Caco-2 (cell line): Measurements from ENCODE around the gene CD276. TPM values are rescaled to one million over a fixed set of nuclear protein-coding genes. Genes with fewer than 3 reads are reported as not detected.

Experiments used
- BruUV-seq: library from RNA; stranded (reverse); fragments of 400-500 nt; replicated peaks from 2 replicates; lab custom pipeline; 2021; lab: Mats Ljungman, UMichigan
- CTCF ChIA-PET: fragments of 300-600 bp; sonication (Branson Sonifier 250); formaldehyde crosslinking; loops from one replicate; lab custom pipeline; 2022; ENCODE audit warnings: antibody characterized with exemption; lab: Charles Lee
- POLR2A ChIA-PET: fragments of 300-600 bp; sonication (Branson Sonifier 250); formaldehyde crosslinking; loops from one replicate; lab custom pipeline; 2022; ENCODE audit warnings: antibody characterized with exemption; lab: Charles Lee
- DNase-seq, 2 experiments: peaks; one replicate each; pipeline versions ENCODE4 v3.0.0 to v3.0.0-alpha.2; 2020 to 2022
- H3K27me3 ChIP-seq: replicated peaks from 2 replicates; pipeline ENCODE4 v1.6.0; 2011; ENCODE audit warnings: low read length; ENCODE audit not compliant: control insufficient read depth, insufficient read depth
- H3K36me3 ChIP-seq: 2 replicates; pipeline ENCODE4 v1.5.1; 2011; ENCODE audit warnings: low read length; ENCODE audit not compliant: control insufficient read depth, insufficient read depth
- H3K4me1 ChIP-seq: fragments of 250-450 bp; sonication (Bioruptor Pico); 2 replicates; pipeline ENCODE4 v1.5.1; 2020; ENCODE audit warnings: mild to moderate bottlenecking
- H3K4me3 ChIP-seq: 2 replicates; pipeline ENCODE4 v1.5.1; 2011; ENCODE audit warnings: low read depth, mild to moderate bottlenecking, control low read depth, low read length
- H3K9me3 ChIP-seq: fragments of 250-450 bp; sonication (Bioruptor Pico); 2 replicates; pipeline ENCODE4 v1.5.1; 2020; ENCODE audit warnings: mild to moderate bottlenecking, moderate library complexity
- H3K27ac Mint-ChIP-seq: one replicate; pipeline ENCODE4 v1.8.0; 2022; ENCODE audit warnings: mixed read lengths; ENCODE audit not compliant: unreplicated experiment
- H3K27me3 Mint-ChIP-seq: one replicate; pipeline ENCODE4 v1.8.0; 2022; ENCODE audit warnings: mixed read lengths; ENCODE audit not compliant: insufficient read depth, unreplicated experiment
- H3K36me3 Mint-ChIP-seq: one replicate; pipeline ENCODE4 v1.8.0; 2022; ENCODE audit warnings: mild to moderate bottlenecking, mixed read lengths; ENCODE audit not compliant: insufficient read depth, unreplicated experiment
- H3K4me1 Mint-ChIP-seq: one replicate; pipeline ENCODE4 v1.8.0; 2022; ENCODE audit warnings: low read depth, mixed read lengths; ENCODE audit not compliant: unreplicated experiment
- H3K4me3 Mint-ChIP-seq: one replicate; pipeline ENCODE4 v1.8.0; 2022; ENCODE audit warnings: mild to moderate bottlenecking, moderate library complexity, mixed read lengths; ENCODE audit not compliant: unreplicated experiment
- H3K9me3 Mint-ChIP-seq: one replicate; pipeline ENCODE4 v1.8.0; 2022; ENCODE audit warnings: mixed read lengths; ENCODE audit not compliant: unreplicated experiment
- intact Hi-C: fragments of 100-400 bp; cut with micrococcal nuclease; formaldehyde crosslinking; loops from one replicate; pipeline ENCODE4 v1.10.0; 2022; ENCODE audit not compliant: unreplicated experiment
- total RNA-seq: library from RNA; stranded (reverse); gene quantifications from 2 replicates; pipeline ENCODE4 v1.2.3, GENCODE V29; 2022
- TF ChIP-seq, protein P1 (sequence below), 2 experiments: fragments of 200-600 bp in 1 of 2; IDR thresholded peaks; 1 replicate in 1 of 2; 2 replicates in 1 of 2; pipeline versions ENCODE4 v1.5.1 to v1.8.0; 2011 to 2022; ENCODE audit warnings: antibody characterized with exemption in 1 of 2, control low read depth in 1 of 2, inconsistent platforms in 1 of 2, low read depth in 1 of 2, low read length in 1 of 2, mild to moderate bottlenecking in 1 of 2, moderate library complexity in 1 of 2; ENCODE audit not compliant: insufficient read depth in 1 of 2, severe bottlenecking in 1 of 2, unreplicated experiment in 1 of 2

Gene CD276
- total RNA-seq, 1 experiment from 2014 or later, result 74.2 TPM

DNA sequence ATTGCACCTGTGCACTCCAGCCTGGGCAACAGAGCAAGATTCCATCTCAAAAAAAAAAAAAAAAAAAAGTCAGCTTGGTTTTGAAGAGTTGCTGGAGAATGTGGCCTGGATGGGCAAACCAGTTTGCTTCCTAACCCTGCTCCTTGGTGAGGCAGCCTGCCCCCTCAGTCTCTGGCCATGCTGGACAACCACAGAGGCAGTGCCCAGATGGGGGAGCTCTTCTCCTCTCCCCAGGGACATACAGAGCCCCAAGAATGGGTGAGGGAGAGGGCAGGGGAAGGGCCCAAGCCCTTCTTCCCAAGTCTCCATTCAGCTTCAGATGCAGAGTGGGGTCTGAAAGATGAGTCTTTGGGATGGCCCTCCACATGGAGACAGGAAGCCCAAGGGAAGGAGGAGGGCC lies 27.9 kb downstream of the CD276 start:
- Histone ChIP-seq H3K9me3 (no peaks in the 10 kb centered on the region), H3K4me3 (no peak overlapping the region), H3K4me1 (no peaks in the 10 kb centered on the region), H3K27me3 (no peaks in the 10 kb centered on the region), H3K36me3 (no peaks in the 10 kb centered on the region; the same call in 1 of the 2 replicates)
- no peak overlapping the region for H3K27ac Mint-ChIP-seq
- ChIA-PET CTCF (no interaction called here), POLR2A (no interaction called here)
- H3K36me3 Mint-ChIP-seq, result peaks cover 7% of the 10 kb centered on the region
- H3K9me3 Mint-ChIP-seq, result no peaks in the 10 kb centered on the region
- no peaks in the 10 kb centered on the region for H3K27me3 Mint-ChIP-seq
- H3K4me1 Mint-ChIP-seq, result no peaks in the 10 kb centered on the region
- H3K4me3 Mint-ChIP-seq, result no peak overlapping the region
- no peak for DNase-seq
- intact Hi-C loops, result no loop called here
- BruUV-seq, result no TSS peak
- TF ChIP-seq, protein P1, sequence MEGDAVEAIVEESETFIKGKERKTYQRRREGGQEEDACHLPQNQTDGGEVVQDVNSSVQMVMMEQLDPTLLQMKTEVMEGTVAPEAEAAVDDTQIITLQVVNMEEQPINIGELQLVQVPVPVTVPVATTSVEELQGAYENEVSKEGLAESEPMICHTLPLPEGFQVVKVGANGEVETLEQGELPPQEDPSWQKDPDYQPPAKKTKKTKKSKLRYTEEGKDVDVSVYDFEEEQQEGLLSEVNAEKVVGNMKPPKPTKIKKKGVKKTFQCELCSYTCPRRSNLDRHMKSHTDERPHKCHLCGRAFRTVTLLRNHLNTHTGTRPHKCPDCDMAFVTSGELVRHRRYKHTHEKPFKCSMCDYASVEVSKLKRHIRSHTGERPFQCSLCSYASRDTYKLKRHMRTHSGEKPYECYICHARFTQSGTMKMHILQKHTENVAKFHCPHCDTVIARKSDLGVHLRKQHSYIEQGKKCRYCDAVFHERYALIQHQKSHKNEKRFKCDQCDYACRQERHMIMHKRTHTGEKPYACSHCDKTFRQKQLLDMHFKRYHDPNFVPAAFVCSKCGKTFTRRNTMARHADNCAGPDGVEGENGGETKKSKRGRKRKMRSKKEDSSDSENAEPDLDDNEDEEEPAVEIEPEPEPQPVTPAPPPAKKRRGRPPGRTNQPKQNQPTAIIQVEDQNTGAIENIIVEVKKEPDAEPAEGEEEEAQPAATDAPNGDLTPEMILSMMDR (IDR thresholded peaks at IDR 0.05; ENCODE audit: insufficient read depth in 1 of 2, low read depth in 1 of 2, low read length in 1 of 2, severe bottlenecking in 1 of 2, unreplicated experiment in 1 of 2), result no peak

DNA sequence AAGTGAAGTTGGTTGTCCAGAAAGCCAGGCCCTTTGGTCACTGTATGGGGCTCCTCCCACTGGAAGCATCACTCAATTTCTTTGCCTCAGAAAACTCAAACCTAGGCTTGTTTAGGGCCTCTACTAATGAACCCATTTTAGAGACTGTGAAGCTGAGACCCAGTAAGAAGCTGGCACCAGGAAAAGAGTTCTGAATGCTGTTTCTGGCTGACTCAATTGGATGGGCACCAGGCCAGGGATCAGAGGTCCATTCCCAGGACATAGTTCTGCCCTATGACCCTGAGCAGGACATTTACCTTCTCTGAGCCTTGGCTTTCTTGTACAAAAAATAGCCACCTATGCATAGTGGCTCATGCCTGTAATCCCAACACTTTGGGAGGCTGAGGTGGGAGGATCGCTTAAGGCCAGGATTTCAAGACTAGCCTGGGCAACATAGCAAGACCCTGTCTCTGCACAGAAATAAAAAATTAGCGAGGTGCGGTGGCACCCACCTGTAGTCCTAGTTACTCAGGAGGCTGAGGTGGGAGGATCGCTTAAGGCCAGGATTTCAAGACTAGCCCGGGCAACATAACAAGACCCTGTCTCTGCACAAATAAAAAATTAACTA lies 30.6 kb downstream of the CD276 start:
- intact Hi-C loops, result no loop called here
- POLR2A ChIA-PET, result no interaction called here
- H3K4me1 ChIP-seq, result no peaks in the 10 kb centered on the region

DNA sequence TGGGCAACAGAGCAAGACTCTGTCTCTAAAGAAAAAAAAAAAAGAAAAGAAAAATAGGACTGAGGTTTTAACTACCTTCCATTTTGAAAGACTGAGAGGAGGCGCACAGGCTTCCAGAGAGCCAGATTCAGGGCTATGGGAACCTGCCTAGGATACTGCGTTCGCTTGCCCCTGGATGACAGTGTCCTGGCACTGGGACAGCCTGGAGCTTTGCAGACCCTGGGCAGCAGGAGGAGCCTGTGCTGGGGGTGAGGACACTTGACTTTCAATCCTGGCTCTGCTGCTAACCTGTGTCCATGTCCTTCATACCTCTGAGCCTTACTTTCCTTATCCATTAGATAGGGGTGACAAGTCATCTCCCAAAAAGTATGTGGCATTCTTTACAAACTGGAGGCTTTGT lies 31.2 kb downstream of the CD276 start:
- TF ChIP-seq, protein P1 (IDR thresholded peaks at IDR 0.05; ENCODE audit: insufficient read depth in 1 of 2, low read depth in 1 of 2, low read length in 1 of 2, severe bottlenecking in 1 of 2, unreplicated experiment in 1 of 2), result no peak
- H3K9me3 Mint-ChIP-seq, result no peaks in the 10 kb centered on the region
- H3K36me3 Mint-ChIP-seq, result peaks cover 7% of the 10 kb centered on the region
- CTCF ChIA-PET, result interaction anchor here (2.1 kb wide), 1 partner anchor 11 kb away, joined by 6 read pairs; no protein-coding TSS in a partner anchor
- no peak for DNase-seq
- H3K4me3 Mint-ChIP-seq, result no peak overlapping the region
- intact Hi-C loops, result no loop called here
- H3K9me3 ChIP-seq, result no peaks in the 10 kb centered on the region
- POLR2A ChIA-PET, result no interaction called here
- no peak overlapping the region for H3K4me3 ChIP-seq
- H3K27me3 Mint-ChIP-seq, result no peaks in the 10 kb centered on the region
- BruUV-seq, result no TSS peak
- H3K27me3 ChIP-seq, result no peaks in the 10 kb centered on the region
- H3K27ac Mint-ChIP-seq, result no peak overlapping the region
- H3K4me1 Mint-ChIP-seq, result no peaks in the 10 kb centered on the region
- H3K36me3 ChIP-seq, result no peaks in the 10 kb centered on the region; the same call in 1 of the 2 replicates
- no peaks in the 10 kb centered on the region for H3K4me1 ChIP-seq

More for the DNA sequence above, 30.6 kb downstream of the CD276 start:
- H3K9me3 ChIP-seq, result no peaks in the 10 kb centered on the region
- no peaks in the 10 kb centered on the region for H3K27me3 Mint-ChIP-seq
- TF ChIP-seq, protein P1 (IDR thresholded peaks at IDR 0.05; ENCODE audit: insufficient read depth in 1 of 2, low read depth in 1 of 2, low read length in 1 of 2, severe bottlenecking in 1 of 2, unreplicated experiment in 1 of 2), result no peak
- H3K4me1 Mint-ChIP-seq, result no peaks in the 10 kb centered on the region
- no peak for DNase-seq
- H3K36me3 Mint-ChIP-seq, result peaks cover 7% of the 10 kb centered on the region
- no peak overlapping the region for H3K4me3 Mint-ChIP-seq
- no peaks in the 10 kb centered on the region for H3K27me3 ChIP-seq
- H3K27ac Mint-ChIP-seq, result no peak overlapping the region
- H3K4me3 ChIP-seq, result no peak overlapping the region
- CTCF ChIA-PET, result no interaction called here
- H3K36me3 ChIP-seq, result no peaks in the 10 kb centered on the region; the same call in 1 of the 2 replicates
- no TSS peak for BruUV-seq
- H3K9me3 Mint-ChIP-seq, result no peaks in the 10 kb centered on the region
